Spleen (tissue), 7 donors: ENCODE measurements around the gene ADORA1.

Experiments
- CTCF ChIP-seq, 11 experiments: fragments of 200-600 bp in 7 of 11; fragments of 450-650 bp in 4 of 11; sonication (generic) in 4 of 11; IDR thresholded peaks in 8 of 11; conservative IDR thresholded peaks in 3 of 11; 1 replicate in 7 of 11; 2 replicates in 4 of 11; pipeline versions ENCODE4 v1.4.0 to v1.8.0; 2016 to 2021; ENCODE audit warnings: antibody characterized with exemption in 11 of 11, inconsistent platforms in 4 of 11, mild to moderate bottlenecking in 1 of 11
- POLR2A ChIP-seq, 3 donors: fragments of 450-650 bp; IDR thresholded peaks; one replicate each; pipeline ENCODE4 v1.5.1; 2017; ENCODE audit warnings: antibody characterized with exemption in 3 of 3, mild to moderate bottlenecking in 1 of 3
- donor health status: DM: no; HTN: no; CAD: no; lungs with moderate emphysema.
- donor health status: DM: no; HTN: no; CAD: no.
- donor health status: DM: no; HTN: no; CAD: no.

DNA sequence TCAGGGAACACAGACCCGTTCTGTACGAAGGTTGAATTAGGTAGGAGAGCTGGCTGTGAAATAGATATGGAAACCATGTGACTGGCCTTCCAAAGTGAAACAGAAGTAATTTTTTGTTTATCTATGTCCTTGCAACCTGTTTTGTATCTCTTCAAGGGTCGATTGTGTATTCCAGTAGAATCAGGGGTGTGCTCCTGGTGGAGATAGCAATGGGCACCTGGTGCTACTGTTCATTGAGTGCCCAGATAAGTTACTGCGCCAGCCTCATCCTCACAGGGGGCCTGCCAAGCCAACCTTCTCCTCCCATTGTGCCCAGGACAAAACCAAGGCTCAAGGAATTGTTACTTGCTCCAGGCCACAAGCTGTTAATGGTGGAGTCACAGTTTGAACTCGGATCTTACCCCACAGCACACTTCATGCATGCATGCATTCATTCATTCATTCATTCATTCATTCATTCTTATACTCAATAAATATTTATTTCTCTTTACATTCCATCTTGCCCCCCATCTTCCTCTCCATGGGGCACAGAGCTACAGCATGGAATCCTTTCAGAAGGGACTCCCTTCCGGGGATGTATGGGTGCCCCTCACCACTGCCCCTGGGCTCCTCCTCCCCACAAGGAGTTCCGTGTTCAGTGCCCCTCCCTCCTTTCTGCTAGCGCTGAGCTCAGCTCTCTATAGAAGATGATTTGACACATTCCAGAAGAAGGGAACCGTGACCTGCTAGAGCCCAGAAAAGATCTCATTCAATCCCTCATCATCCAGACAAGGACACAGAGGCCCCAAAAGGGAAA lies 24.0 kb downstream of the ADORA1 start:
- TF ChIP-seq CTCF (IDR thresholded peaks at IDR 0.05 in 8 of 11, conservative IDR thresholded peaks at IDR 0.05 in 3 of 11) = no peak
- TF ChIP-seq POLR2A (IDR thresholded peaks at IDR 0.05) = no peak
